Measurements from ENCODE around the gene BCL2L1.

BCL2L1 gene

DNA sequence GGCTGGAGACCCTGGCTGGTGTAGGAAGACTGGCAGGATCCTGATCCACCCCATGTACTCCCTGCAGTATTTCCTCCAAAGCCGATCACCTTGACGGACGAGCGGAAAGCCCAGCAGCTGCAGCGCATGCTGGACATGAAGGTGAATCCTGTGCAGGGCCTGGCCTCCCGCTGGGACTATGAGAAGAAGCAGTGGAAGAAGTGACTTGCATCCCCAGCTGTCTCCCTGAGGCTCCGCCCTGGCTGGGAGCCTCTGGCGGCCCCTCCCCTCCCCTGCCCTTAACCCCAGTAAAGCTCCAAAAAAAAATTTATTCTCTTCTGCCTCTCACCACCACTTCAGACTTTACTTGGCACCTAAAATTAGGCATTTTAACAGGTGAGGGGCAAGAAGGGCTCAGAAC lies 78.0 kb downstream of the BCL2L1 start:
- TF ChIP-seq, protein P1, sequence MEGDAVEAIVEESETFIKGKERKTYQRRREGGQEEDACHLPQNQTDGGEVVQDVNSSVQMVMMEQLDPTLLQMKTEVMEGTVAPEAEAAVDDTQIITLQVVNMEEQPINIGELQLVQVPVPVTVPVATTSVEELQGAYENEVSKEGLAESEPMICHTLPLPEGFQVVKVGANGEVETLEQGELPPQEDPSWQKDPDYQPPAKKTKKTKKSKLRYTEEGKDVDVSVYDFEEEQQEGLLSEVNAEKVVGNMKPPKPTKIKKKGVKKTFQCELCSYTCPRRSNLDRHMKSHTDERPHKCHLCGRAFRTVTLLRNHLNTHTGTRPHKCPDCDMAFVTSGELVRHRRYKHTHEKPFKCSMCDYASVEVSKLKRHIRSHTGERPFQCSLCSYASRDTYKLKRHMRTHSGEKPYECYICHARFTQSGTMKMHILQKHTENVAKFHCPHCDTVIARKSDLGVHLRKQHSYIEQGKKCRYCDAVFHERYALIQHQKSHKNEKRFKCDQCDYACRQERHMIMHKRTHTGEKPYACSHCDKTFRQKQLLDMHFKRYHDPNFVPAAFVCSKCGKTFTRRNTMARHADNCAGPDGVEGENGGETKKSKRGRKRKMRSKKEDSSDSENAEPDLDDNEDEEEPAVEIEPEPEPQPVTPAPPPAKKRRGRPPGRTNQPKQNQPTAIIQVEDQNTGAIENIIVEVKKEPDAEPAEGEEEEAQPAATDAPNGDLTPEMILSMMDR (IDR thresholded peaks at IDR 0.05; ENCODE audit: low read depth, low read length): no peak
- DNase-seq: peak; percentile 90
- no peak overlapping the region for H3K4me3 ChIP-seq (ENCODE audit: low read depth, low read length)
- H3K27ac ChIP-seq: peak overlapping the region; percentile 59
- no peaks in the 10 kb centered on the region for H3K27me3 ChIP-seq (ENCODE audit: insufficient read depth, low read depth, severe bottlenecking)
- no peaks in the 10 kb centered on the region for H3K36me3 ChIP-seq
- no peaks in the 10 kb centered on the region for H3K9me3 ChIP-seq (ENCODE audit: severe bottlenecking)

DNA sequence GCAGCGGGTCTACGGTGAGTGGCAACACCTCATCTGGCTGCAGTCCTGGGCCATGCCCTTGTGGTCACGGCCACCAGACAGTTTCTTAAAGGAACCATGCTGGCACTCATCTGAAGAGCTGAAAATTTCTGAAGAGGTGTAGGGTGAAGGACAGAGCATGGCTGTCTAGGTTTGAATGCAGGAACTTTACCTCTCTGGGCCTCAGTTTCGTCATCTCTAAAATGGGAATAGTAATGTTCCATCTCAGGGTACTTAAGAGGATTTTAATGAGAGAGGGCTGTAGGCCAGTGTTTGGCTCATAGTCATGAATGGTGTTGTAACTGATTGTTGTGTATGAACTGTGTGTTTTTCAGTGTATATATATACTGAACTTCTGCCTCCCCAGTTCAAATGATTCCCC lies 79.1 kb downstream of the BCL2L1 start:
- H3K27ac ChIP-seq: no peak overlapping the region
- TF ChIP-seq, protein P1 (IDR thresholded peaks at IDR 0.05; ENCODE audit: low read depth, low read length): no peak
- DNase-seq: no peak
- no peaks in the 10 kb centered on the region for H3K9me3 ChIP-seq (ENCODE audit: severe bottlenecking)
- H3K36me3 ChIP-seq: no peaks in the 10 kb centered on the region
- no peak overlapping the region for H3K4me3 ChIP-seq (ENCODE audit: low read depth, low read length)
- no peaks in the 10 kb centered on the region for H3K27me3 ChIP-seq (ENCODE audit: insufficient read depth, low read depth, severe bottlenecking)

DNA sequence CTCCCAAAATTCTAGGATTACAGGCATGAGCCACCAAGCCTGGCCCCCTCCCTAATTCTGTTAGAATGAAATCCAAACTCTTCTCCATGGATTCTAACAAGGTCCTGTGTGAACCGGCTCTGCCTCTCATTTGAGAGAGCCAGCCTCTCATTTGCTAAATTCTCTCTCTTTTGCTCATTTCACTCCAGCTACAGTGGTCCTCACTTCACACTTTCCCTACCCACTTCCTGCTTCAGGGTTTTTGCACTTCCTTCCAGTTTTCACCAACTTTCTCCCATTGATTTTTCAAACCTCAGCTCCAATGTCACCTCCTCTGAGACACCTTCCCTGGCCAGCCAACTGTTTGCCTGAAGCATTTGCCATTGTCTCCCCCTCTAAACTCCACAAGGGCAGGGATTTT lies 79.8 kb downstream of the BCL2L1 start:
- no peaks in the 10 kb centered on the region for H3K36me3 ChIP-seq
- H3K27me3 ChIP-seq (ENCODE audit: insufficient read depth, low read depth, severe bottlenecking): no peaks in the 10 kb centered on the region
- H3K9me3 ChIP-seq (ENCODE audit: severe bottlenecking): no peaks in the 10 kb centered on the region
- TF ChIP-seq, protein P1 (IDR thresholded peaks at IDR 0.05; ENCODE audit: low read depth, low read length): no peak
- no peak for DNase-seq
- H3K27ac ChIP-seq: no peak overlapping the region
- H3K4me3 ChIP-seq (ENCODE audit: low read depth, low read length): no peak overlapping the region

DNA sequence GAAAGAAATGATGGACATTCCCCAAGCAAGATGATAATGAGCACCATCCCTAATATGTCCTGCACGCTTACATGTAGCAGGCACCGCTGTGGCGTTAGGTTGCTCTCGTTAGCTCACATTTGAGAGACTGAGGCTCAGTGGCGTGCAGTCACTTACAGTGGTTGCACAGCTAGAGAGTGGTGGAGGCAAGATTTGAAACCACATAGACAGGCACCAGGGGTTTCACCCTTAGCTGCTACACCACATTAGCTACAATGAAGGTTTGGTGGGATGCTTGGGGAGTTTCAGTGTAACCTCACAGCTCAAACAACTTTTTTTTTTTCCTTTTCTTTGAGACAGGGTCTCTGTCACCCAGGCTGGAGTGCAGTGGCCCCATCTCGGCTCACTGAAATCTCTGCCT lies 81.3 kb downstream of the BCL2L1 start:
- Histone ChIP-seq H3K27ac (no peak overlapping the region), H3K27me3 (ENCODE audit: insufficient read depth, low read depth, severe bottlenecking) (no peaks in the 10 kb centered on the region), H3K36me3 (no peaks in the 10 kb centered on the region), H3K9me3 (ENCODE audit: severe bottlenecking) (no peaks in the 10 kb centered on the region), H3K4me3 (ENCODE audit: low read depth, low read length) (no peak overlapping the region)
- no peak for DNase-seq
- TF ChIP-seq, protein P1 (IDR thresholded peaks at IDR 0.05; ENCODE audit: low read depth, low read length): no peak

DNA sequence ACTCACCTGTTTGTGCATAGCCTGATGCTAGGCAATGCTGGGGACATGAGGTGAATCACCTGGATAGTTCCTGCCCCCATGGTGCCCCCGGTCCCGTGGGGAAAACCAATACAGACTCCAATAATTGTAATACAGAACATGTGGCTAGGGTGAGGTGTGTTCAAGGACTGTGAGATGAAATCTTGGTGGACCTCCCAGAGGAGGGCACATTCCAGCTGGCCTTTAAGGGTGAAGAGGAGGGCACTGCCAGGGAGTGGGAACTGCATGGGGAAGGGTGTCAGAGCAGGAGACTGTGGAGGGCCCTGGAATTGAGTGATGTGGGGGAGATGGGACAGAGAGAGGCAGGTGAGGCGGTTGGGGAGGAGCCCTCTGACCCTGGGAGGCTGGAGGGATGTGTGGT lies 82.4 kb downstream of the BCL2L1 start:
- no peaks in the 10 kb centered on the region for H3K36me3 ChIP-seq
- no peaks in the 10 kb centered on the region for H3K9me3 ChIP-seq (ENCODE audit: severe bottlenecking)
- no peaks in the 10 kb centered on the region for H3K27me3 ChIP-seq (ENCODE audit: insufficient read depth, low read depth, severe bottlenecking)
- no peak for DNase-seq
- H3K27ac ChIP-seq: no peak overlapping the region
- TF ChIP-seq, protein P1 (IDR thresholded peaks at IDR 0.05; ENCODE audit: low read depth, low read length): no peak
- H3K4me3 ChIP-seq (ENCODE audit: low read depth, low read length): no peak overlapping the region

DNA sequence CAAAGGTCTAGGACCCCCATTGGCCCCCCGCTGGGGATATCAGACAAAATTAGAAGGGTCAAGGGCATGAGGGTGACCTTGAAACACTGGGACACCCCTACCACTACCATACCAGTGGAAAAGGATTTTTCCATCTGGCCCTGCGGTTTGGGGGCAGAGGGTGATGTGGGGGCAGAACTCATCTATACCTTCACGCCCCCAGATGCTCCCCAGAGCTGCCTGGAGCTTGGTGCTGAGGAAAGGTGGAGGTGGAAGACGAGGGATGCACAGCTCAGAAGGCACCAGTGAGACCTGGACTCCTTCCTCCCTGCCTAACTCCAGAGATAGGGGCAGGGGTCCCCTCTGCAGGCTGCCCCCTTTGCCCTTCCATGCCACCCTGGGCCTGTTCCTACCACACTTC lies 83.9 kb downstream of the BCL2L1 start:
- no peak overlapping the region for H3K4me3 ChIP-seq (ENCODE audit: low read depth, low read length)

More for the DNA sequence above, 83.9 kb downstream of the BCL2L1 start:
- Histone ChIP-seq H3K36me3 (no peaks in the 10 kb centered on the region), H3K9me3 (ENCODE audit: severe bottlenecking) (no peaks in the 10 kb centered on the region), H3K27me3 (ENCODE audit: insufficient read depth, low read depth, severe bottlenecking) (no peaks in the 10 kb centered on the region), H3K27ac (peak overlapping the region; percentile 58)
- DNase-seq: no peak
- TF ChIP-seq, protein P1 (IDR thresholded peaks at IDR 0.05; ENCODE audit: low read depth, low read length): no peak

Measured in WERI-Rb-1 (cell line).